Activated T-cell treated with anti-CD3 and anti-CD28 coated beads, Interleukin-2, amount 50 U/mL, for 72 hours (primary cell): Measurements from ENCODE around the gene RERE. TPM values are rescaled to one million over a fixed set of nuclear protein-coding genes. Genes with fewer than 3 reads are reported as not detected.
A peak's percentile ranks its signal among the peaks of the same experiment; 100 is the strongest.

ENCODE experiments used
- ATAC-seq, 2 donors: fragments of 150-1000 bp; cut with Tn5 transposase; replicated peaks in 1 of 2; 2 replicates each; pipeline ENCODE4 v1.10.0; 2021; ENCODE audit warnings: moderate library complexity in 2 of 2, mild to moderate bottlenecking in 1 of 2
- DNase-seq, 2 donors: peaks; one replicate each; pipeline ENCODE4 v3.0.0; 2021 to 2022; ENCODE audit warnings: mixed read lengths in 1 of 2
- H3K27ac Mint-ChIP-seq: one replicate; pipeline ENCODE4 v1.8.0; 2022; ENCODE audit warnings: mild to moderate bottlenecking, moderate library complexity, mixed read lengths
- H3K27me3 Mint-ChIP-seq: one replicate; pipeline ENCODE4 v1.8.0; 2022; ENCODE audit warnings: low read depth, mixed read lengths
- H3K36me3 Mint-ChIP-seq, 2 donors: one replicate each; pipeline ENCODE4 v1.8.0; 2022; ENCODE audit warnings: mixed read lengths in 2 of 2, mild to moderate bottlenecking in 1 of 2; ENCODE audit not compliant: insufficient read depth in 2 of 2
- H3K4me1 Mint-ChIP-seq: one replicate; pipeline ENCODE4 v1.8.0; 2022; ENCODE audit warnings: low read depth, mixed read lengths
- H3K4me3 Mint-ChIP-seq, 2 donors: one replicate each; pipeline ENCODE4 v1.8.0; 2022; ENCODE audit warnings: mild to moderate bottlenecking in 2 of 2, mixed read lengths in 2 of 2, moderate library complexity in 2 of 2
- H3K9me3 Mint-ChIP-seq, 2 donors: one replicate each; pipeline ENCODE4 v1.8.0; 2022; ENCODE audit warnings: mixed read lengths in 2 of 2
- total RNA-seq, 2 donors: library from RNA; stranded (reverse); gene quantifications; one replicate each; pipeline ENCODE4 v1.2.3, GENCODE V29; 2022

Gene RERE
- total RNA-seq, 2 donors from 2014 or later, result 98.7 to 105 TPM

DNA sequence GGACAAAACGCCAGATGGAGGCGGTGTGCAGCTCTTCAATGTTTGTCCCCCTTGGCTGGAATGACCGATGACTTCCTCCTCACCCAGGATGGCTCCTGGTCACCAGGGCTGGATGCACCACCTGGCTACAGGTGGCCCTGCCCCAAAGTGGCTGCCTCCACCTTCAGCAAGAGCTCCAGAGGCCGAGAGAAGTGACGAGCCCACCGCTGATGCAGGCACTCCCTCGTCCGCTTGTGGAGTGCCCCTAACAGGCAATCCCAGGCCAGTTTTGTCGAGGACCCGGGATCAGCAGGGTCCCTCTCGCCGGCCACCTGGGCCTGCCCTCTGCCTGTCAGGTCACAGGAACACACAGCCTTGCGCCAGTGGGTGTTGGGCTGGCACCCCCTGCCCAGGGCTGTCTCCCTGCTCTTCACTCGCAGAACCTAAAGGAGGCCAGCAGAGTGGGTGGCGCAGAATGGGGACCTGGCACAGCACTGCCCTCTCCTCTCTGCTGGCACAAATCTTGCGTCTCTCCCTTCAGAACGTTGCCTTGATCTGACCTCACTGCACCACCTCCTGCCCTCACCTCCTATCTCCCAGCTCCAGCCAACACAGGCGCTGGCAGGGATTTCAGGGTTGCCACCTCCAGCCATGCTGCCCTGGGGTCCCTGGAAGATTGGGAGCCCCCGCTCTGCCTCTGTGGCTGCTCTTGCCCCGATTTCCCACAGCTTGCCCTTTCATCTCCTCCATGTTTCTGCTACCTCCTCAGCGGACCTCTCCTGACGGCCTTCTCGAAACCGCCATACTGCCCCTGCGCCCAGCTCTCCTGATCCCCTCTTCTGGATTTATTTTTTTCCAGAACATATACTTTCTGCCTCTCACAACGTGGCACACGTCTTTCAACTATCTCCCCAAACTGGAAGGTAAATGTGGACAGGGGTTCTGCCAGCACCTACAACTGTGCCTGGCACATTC, 460.9 kb downstream of the RERE start:
- Mint-ChIP-seq H3K9me3 (no peaks in the 10 kb centered on the region), H3K36me3 (peaks cover 2 to 6% of the 10 kb centered on the region in 2 donors), H3K27me3 (no peaks in the 10 kb centered on the region), H3K27ac (no peak overlapping the region), H3K4me1 (no peaks in the 10 kb centered on the region), H3K4me3 (no peak overlapping the region)
- DNase-seq, result no peak
- ATAC-seq, result no peak

DNA sequence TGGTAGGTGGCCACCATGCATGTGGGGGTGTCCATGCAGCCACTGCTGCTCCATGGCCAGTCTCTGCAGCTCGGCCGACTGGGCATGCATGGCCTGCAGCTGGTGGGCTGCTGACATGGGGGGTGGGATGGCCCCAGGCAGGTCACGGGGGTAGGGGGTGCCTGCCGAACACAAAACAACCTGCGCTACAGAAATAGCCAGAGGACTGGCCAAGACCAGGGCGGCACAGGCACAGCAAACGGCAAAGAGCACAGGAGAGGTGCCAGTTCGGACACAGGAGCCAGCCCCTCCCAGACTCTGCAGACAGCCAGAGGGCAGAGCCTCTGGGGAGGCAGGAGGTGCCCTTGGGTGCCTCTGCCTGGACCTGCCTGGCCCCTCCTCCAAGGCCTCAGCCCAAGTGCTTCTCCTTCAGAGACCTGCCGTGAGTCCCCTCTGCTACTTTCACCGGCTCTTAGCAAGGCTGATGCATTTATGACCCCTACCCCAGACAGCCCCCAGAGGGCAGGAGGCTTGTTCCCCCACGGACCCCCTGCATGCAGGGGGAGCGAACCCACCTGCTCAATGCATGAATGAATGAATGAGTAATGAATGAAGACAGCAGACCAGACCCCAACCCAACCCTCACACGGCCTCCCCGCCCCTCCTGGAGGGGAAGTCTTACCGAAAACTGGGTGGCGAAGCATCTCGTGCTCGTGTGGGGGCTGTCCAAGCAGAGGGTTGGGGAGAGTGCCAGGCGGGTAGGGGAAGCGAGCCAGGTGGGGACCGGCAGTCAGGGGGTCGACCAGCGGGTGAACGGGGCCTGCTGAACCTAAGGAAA, 461.8 kb downstream of the RERE start:
- ATAC-seq, result no peak

DNA sequence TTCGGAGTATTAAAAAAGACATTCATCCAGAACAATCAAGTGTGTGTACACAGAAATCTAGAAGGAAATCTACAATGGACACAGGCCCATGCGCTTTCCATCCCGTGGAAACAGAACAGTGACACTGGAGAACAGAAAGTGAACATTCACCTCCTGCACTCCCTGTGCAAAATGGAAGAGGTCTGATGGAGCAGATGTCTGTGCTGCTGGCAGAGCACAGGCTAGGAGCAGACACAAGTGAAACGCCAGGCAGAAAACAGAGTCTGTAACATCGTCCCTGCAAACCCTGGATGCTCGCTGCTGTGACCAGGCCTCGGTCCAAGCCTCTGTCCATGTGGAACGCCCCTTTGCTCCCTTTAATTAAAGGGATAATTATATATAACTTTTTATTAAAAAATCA, 463.4 kb downstream of the RERE start:
- Mint-ChIP-seq H3K9me3 (no peaks in the 10 kb centered on the region), H3K27ac (peak overlapping the region; percentile 57), H3K27me3 (peaks cover under 1% of the 10 kb centered on the region), H3K4me1 (peaks cover under 1% of the 10 kb centered on the region), H3K4me3 (no peak overlapping the region), H3K36me3 (peaks cover 2 to 6% of the 10 kb centered on the region in 2 donors)
- DNase-seq (no peak), ATAC-seq (no peak)

More for the DNA sequence above, 461.8 kb downstream of the RERE start:
- no peak for DNase-seq
- H3K9me3 Mint-ChIP-seq, result no peaks in the 10 kb centered on the region
- H3K27me3 Mint-ChIP-seq, result no peaks in the 10 kb centered on the region
- no peak overlapping the region for H3K27ac Mint-ChIP-seq
- no peak overlapping the region for H3K4me3 Mint-ChIP-seq
- H3K4me1 Mint-ChIP-seq, result no peaks in the 10 kb centered on the region
- peaks cover 2 to 6% of the 10 kb centered on the region in 2 donors for H3K36me3 Mint-ChIP-seq

GRCh38 chr1:8352886-8353785, 464.3 kb downstream of the RERE start:
- Mint-ChIP-seq H3K36me3 (peaks cover 2 to 6% of the 10 kb centered on the region in 2 donors), H3K27me3 (peaks cover 5% of the 10 kb centered on the region)

DNA sequence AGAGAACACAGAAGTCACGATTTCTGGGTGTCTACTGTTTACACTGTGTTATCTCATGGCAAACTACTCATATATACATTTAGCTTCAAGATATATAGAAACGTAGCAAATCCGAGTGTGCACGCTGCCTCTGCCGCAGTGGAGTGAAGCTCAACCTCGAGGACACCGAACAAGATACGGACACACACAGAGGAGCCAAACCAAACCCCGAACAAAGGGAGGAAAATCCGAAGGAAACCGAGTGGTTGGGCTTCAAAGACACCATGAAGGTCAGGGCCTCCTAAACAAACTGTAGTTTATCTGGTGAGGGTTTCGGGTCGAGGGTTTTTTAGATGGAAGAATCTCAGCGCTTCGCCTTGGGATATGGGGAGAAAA, 465.0 kb downstream of the RERE start:
- H3K27ac Mint-ChIP-seq, result peak overlapping the region; percentile 26
- H3K4me1 Mint-ChIP-seq, result peaks cover 5% of the 10 kb centered on the region
- DNase-seq (no peak), ATAC-seq (no peak)
- H3K27me3 Mint-ChIP-seq, result peaks cover 5% of the 10 kb centered on the region
- H3K9me3 Mint-ChIP-seq, result no peaks in the 10 kb centered on the region
- no peak overlapping the region for H3K4me3 Mint-ChIP-seq
- H3K36me3 Mint-ChIP-seq, result peaks cover 2 to 4% of the 10 kb centered on the region in 2 donors

More at GRCh38 chr1:8352886-8353785, 464.3 kb downstream of the RERE start:
- Mint-ChIP-seq H3K9me3 (no peaks in the 10 kb centered on the region), H3K4me1 (peaks cover 5% of the 10 kb centered on the region), H3K27ac (no peak overlapping the region), H3K4me3 (no peak overlapping the region)
- DNase-seq, result no peak
- ATAC-seq, result no peak

- Mint-ChIP-seq H3K4me1 (peaks cover 5% of the 10 kb centered on the region), H3K27me3 (peaks cover 5% of the 10 kb centered on the region), H3K9me3 (no peaks in the 10 kb centered on the region), H3K4me3 (no peak overlapping the region), H3K36me3 (peaks cover 1 to 2% of the 10 kb centered on the region in 2 donors), H3K27ac (peak overlapping the region; percentile 26)
- DNase-seq (peak in 1 of 2 donors; percentile 19), ATAC-seq (peak in 1 of 2 donors; percentile 10)
These were observed 465.6 kb downstream of the RERE start for GRCh38 chr1:8351693-8352470.

DNA sequence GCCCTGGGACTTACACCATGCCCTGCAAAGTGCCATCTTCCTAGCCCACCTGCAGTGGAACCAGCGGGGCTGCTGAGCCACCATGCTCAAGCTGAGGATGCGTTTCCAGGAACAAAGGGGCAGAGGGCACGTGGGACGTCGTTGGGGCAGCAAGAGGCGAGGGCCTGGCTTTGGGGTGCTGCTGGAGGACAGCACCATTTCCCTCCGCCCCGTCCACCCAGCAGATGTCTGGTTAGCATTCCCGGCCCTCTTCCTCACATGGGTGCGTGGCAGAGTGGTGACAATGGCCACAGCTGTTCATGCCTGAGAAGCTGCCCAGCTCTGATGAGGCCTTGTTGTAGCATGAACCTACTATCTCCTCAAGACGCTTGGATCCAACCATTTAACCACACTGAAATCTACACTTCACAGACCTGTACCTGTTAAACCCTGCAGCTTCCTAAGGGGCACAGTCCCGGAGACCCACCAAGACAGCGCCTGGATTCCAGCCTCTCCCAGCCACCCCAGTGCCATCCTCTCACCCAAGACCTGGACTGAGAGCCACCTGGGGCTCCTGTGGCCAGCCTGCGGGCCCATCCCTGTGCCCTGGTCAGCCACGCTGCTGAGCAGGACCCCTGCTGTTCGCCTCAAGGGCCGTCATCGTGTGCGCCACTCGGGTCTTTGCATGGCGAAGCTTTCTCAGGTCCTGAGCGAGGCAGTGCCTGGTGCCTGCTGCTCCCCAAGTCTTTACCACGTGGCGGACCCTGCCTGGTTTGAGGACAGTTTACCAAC, 466.3 kb downstream of the RERE start:
- no peak for ATAC-seq
- peaks cover 0 to 2% of the 10 kb centered on the region in 2 donors for H3K36me3 Mint-ChIP-seq
- no peak overlapping the region for H3K4me3 Mint-ChIP-seq

DNA sequence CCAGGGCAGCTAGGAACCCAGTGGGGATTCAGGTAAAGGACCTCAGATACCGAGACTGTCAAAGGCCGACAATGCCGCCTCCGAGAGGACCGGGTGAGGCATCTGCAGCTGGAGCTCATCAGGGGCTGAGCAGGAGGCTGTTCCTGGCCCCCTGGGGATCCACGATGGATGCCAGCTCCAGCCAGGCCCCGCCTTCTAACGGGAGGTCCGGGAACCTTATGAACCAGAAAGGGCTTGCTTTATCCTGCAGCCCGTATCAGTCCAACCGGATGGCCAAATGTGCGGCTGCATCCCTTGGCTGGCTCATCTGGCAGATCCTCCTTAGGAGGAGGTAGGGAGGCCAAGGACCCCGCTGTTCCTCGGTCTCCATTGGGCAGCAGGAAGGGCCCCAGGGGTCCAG, 467.5 kb downstream of the RERE start:
- Mint-ChIP-seq H3K9me3 (no peaks in the 10 kb centered on the region), H3K36me3 (peaks cover 0 to 2% of the 10 kb centered on the region in 2 donors), H3K27me3 (peaks cover 5% of the 10 kb centered on the region), H3K4me1 (peaks cover 5% of the 10 kb centered on the region), H3K27ac (no peak overlapping the region), H3K4me3 (no peak overlapping the region)
- DNase-seq, result no peak
- no peak for ATAC-seq

More for the DNA sequence above, 466.3 kb downstream of the RERE start:
- H3K27me3 Mint-ChIP-seq, result peaks cover 5% of the 10 kb centered on the region
- no peak for DNase-seq
- no peak overlapping the region for H3K27ac Mint-ChIP-seq
- peaks cover 5% of the 10 kb centered on the region for H3K4me1 Mint-ChIP-seq
- H3K9me3 Mint-ChIP-seq, result no peaks in the 10 kb centered on the region

DNA sequence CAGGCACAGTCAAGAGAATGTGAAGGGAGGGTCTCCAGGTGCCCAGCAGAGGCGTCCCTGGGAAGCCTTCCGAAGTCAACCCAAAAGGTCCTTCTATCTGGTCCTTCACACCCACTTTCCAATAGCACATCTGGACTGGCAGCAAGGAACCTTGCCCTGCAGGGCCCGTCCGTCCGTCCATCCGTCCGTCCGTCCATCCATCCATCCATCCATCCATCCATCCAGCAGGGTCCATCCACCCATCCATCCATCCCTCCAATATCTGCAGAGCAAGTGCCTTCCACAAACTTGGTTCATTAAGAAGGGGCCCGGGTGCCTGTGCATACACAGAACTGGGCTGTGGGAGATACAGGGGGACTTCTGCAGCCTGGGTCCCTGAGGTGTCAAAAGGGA, 468.0 kb downstream of the RERE start:
- peaks cover 5% of the 10 kb centered on the region for H3K4me1 Mint-ChIP-seq
- ATAC-seq (peak in 1 of 2 donors; percentile 2), DNase-seq (no peak)
- H3K27me3 Mint-ChIP-seq, result peaks cover 5% of the 10 kb centered on the region
- H3K9me3 Mint-ChIP-seq, result no peaks in the 10 kb centered on the region
- H3K4me3 Mint-ChIP-seq, result no peak overlapping the region
- peaks cover 0 to 2% of the 10 kb centered on the region in 2 donors for H3K36me3 Mint-ChIP-seq
- H3K27ac Mint-ChIP-seq, result no peak overlapping the region

DNA sequence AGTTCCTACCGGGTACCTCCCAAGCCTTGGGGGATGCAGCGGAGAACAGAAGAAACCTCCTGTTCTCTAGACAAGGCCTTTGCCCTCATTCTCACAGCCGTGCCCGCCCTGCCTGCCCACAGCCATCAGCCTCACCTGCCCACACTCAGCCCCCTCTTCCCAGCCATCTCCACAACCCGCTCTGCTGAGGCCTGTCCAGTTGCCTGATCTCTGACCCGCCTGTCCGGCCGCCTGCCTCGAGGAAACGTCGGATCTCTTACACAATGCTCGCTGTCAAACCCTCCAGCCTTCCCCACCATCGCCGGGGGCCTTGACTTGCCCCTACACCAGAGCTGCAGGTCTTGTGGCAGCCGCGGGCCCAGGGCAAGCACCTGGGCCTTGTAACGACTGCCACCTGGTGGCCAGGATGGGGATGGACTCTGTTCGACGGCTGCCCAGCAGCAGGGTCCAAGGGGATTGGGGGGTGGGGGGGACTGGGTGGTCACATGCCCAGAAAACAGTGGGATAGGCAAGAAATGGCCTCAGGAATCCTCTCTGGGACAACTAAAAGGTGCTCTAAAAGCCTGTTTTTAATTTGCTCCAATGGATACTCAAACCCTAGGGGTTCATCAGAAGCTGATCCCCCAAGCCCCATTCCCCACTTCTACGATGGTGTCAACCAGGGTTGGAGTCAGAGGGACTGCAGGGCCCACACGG, 468.5 kb downstream of the RERE start:
- ATAC-seq (peak; percentile 71), DNase-seq (peak; percentile 70 to 77)
- peaks cover 5% of the 10 kb centered on the region for H3K27me3 Mint-ChIP-seq
- peaks cover 5% of the 10 kb centered on the region for H3K4me1 Mint-ChIP-seq
- H3K27ac Mint-ChIP-seq, result no peak overlapping the region
- H3K36me3 Mint-ChIP-seq, result peaks cover 0 to 1% of the 10 kb centered on the region in 2 donors
- no peaks in the 10 kb centered on the region for H3K9me3 Mint-ChIP-seq
- H3K4me3 Mint-ChIP-seq, result no peak overlapping the region
